HAP-1 (cell line): ENCODE data around the gene USE1.

Source experiments
- DNase-seq, 2 experiments: peaks; one replicate each; pipeline ENCODE4 v3.0.0-alpha.2; 2016 to 2020; ENCODE audit warnings: low spot score in 2 of 2
- H3K27me3 ChIP-seq: fragments of 250-450 bp; sonication (Bioruptor Pico); 2 replicates; pipeline ENCODE4 v1.5.1; 2020; ENCODE audit warnings: low read depth, mild to moderate bottlenecking, moderate library complexity
- H3K36me3 ChIP-seq: fragments of 250-450 bp; sonication (Bioruptor Pico); replicated peaks from 2 replicates; pipeline ENCODE4 v1.5.1; 2020; ENCODE audit warnings: mild to moderate bottlenecking
- H3K4me1 ChIP-seq: fragments of 250-450 bp; sonication (Bioruptor Pico); 2 replicates; pipeline ENCODE4 v1.5.1; 2020; ENCODE audit warnings: mild to moderate bottlenecking
- H3K4me3 ChIP-seq: fragments of 250-450 bp; sonication (Bioruptor Pico); 2 replicates; pipeline ENCODE4 v1.5.1; 2020; ENCODE audit warnings: mild to moderate bottlenecking, moderate library complexity
- H3K9me3 ChIP-seq: fragments of 250-450 bp; sonication (Bioruptor Pico); 2 replicates; pipeline ENCODE4 v1.5.1; 2020; ENCODE audit warnings: mild to moderate bottlenecking, moderate library complexity
- in situ Hi-C: fragments of 300-500 bp; cut with MboI; formaldehyde crosslinking; loops from 3 replicates; pipeline ENCODE4 v1.14.3; 2020; ENCODE audit warnings: low sequenced_read_pairs, inconsistent platforms, mixed read lengths

USE1 gene

GRCh38 chr19:17235300-17235970 is 20.3 kb downstream of the USE1 start:
- in situ Hi-C loops = no loop called here
- peak overlapping the region; percentile 54 for H3K4me3 ChIP-seq
- peaks cover 12% of the 10 kb centered on the region for H3K4me1 ChIP-seq
- H3K36me3 ChIP-seq = peaks cover 62% of the 10 kb centered on the region
- H3K27me3 ChIP-seq = no peaks in the 10 kb centered on the region
- peak; percentile 49 to 73 for DNase-seq
- no peaks in the 10 kb centered on the region for H3K9me3 ChIP-seq

DNA sequence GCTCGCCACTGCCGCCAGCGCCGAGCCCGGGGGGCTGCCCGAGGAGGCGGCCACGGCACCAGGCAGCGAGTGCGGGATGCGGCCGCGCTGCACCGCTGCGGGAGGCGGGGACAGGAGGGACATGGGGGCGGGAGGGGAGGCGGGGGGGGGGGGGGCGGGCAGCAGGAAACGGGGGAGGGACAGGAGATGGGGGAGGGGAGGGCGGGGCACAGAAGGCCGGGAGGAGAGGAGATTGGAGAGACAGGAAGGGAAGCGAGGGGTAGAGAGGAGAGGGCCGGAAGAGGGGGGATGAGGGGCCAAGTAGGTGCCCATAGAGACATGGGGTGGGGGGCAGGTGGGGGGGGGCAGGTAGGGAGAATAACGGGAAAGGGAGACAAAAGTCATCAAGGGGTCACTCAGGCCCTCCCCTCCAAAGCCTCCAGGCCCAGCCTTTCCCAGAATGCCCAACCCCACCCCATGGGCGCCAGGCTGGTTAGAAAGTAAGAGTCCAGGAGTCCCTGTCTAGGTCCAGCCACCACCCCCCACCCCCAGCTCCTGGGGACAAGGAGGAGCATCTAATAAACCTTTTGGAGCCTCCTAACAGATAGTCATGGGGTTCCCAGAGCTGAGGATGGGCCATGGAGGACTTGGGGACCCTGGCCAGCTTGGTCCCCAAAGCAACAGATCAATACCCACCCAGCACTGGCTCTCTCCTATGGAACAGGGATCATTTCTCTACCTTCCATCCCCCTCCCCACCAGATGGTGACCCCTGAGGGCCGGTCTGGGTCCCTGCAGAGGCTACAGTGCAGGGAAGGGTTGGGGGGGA is 21.0 kb downstream of the USE1 start:
- Histone ChIP-seq H3K4me1 (peaks cover 12% of the 10 kb centered on the region), H3K27me3 (no peaks in the 10 kb centered on the region), H3K4me3 (peak overlapping the region; percentile 54), H3K9me3 (no peaks in the 10 kb centered on the region), H3K36me3 (peaks cover 62% of the 10 kb centered on the region)
- peak; percentile 48 to 73 for DNase-seq
- in situ Hi-C loops = no loop called here

DNA sequence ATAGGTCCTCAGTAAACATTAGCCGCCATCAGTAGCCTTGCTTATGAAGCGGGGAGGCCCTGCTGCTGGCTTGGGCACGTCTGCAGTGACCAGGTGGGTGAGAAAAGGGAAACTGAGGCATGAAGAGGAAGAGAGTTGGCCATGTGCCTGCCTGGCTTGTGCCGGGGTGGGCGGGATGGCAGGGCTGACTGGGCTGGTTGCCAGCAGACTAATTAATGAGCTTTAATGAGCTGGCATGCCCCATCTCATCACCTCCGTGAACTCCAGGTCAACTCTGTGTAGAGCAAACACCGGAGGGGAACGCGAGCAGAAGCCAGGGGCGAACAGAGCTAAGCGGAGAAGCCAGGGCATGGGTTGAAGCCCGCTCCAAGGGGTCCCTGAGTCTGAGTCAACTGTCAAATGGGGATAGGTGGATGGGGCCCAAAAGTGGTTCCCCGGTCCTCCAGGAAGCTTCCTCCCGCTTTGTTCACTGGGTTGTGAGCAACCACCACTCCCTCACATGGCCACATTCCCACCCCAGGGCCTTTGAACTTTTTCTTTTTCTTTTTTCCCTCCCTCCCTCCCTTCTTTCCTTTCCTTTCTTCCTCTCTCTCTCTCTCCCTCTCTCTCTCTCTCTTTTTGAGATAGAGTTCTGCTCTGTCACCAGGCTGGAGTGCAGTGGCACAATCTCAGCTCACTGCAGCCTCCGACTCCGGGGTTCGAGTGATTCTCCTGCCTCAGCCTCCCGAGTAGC is 21.8 kb downstream of the USE1 start:
- Histone ChIP-seq H3K27me3 (no peaks in the 10 kb centered on the region), H3K4me3 (no peak overlapping the region), H3K36me3 (peaks cover 56% of the 10 kb centered on the region), H3K9me3 (no peaks in the 10 kb centered on the region), H3K4me1 (peaks cover 12% of the 10 kb centered on the region)
- in situ Hi-C loops = no loop called here
- DNase-seq = no peak

DNA sequence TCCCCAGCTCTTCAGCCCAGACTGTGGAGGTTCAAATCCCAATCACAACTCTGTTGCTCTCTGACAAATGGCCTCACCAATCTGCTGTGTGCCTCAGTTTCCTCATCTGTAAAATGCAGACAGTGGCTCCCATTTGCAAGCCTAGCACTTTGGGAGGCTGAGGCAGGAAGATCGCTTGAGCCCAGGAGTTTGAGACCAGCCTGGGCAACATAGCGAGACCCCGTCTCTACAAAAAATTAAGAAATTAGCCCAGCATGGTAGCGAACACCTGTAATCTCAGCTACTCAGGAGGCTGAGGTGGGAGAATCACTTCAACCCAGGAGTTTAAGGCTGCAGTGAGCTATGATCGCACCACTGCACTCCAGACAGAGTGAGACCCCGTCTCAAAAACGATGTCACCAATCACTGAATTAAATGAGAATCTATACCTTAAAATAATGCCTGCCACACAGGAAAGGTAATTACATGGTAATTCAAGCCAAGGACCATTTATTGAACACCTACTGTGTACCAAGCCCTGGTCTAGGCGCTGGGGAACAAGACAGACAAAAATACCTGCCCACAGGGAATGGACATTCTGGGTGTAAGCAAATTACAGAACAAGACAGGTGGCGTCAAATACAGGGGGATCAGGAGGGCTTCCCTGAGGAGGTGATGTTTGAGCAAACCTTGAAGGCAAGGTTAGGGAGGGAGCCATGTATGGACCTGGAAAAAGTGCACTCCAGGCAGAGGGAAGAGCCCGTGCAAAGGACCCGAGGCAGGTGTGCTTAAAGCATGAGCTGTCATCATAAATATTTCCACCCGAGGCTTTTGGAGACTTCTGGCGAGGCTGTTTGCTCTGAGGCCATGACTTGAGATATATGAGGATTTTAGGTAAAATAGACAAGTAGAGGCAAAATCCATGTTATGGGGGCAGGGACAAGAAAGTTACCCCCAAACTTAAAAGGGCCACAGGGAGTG is 22.9 kb downstream of the USE1 start:
- Histone ChIP-seq H3K9me3 (no peaks in the 10 kb centered on the region), H3K36me3 (peaks cover 46% of the 10 kb centered on the region), H3K4me3 (no peak overlapping the region), H3K4me1 (peaks cover 21% of the 10 kb centered on the region), H3K27me3 (no peaks in the 10 kb centered on the region)
- DNase-seq = no peak
- in situ Hi-C loops = no loop called here

- DNase-seq = no peak
- no peaks in the 10 kb centered on the region for H3K27me3 ChIP-seq
- H3K4me1 ChIP-seq = peaks cover 18% of the 10 kb centered on the region
- H3K4me3 ChIP-seq = no peak overlapping the region
- no peaks in the 10 kb centered on the region for H3K9me3 ChIP-seq
- in situ Hi-C loops = no loop called here
- H3K36me3 ChIP-seq = peaks cover 29% of the 10 kb centered on the region
Observed at GRCh38 chr19:17240062-17240752, 25.1 kb downstream of the USE1 start.

- no peaks in the 10 kb centered on the region for H3K9me3 ChIP-seq
- peaks cover 18% of the 10 kb centered on the region for H3K4me1 ChIP-seq
- no peaks in the 10 kb centered on the region for H3K27me3 ChIP-seq
- H3K4me3 ChIP-seq = no peak overlapping the region
- H3K36me3 ChIP-seq = peaks cover 28% of the 10 kb centered on the region
- in situ Hi-C loops = no loop called here
- DNase-seq = no peak
Observed at GRCh38 chr19:17240826-17241399, 25.8 kb downstream of the USE1 start.

GRCh38 chr19:17242431-17243208 is 27.5 kb downstream of the USE1 start:
- in situ Hi-C loops = no loop called here
- peaks cover 29% of the 10 kb centered on the region for H3K4me1 ChIP-seq

GRCh38 chr19:17243211-17243829 is 28.2 kb downstream of the USE1 start:
- DNase-seq = no peak
- H3K36me3 ChIP-seq = peaks cover 18% of the 10 kb centered on the region
- in situ Hi-C loops = no loop called here
- H3K9me3 ChIP-seq = no peaks in the 10 kb centered on the region
- no peaks in the 10 kb centered on the region for H3K27me3 ChIP-seq
- H3K4me3 ChIP-seq = peak overlapping the region; percentile 82
- peaks cover 29% of the 10 kb centered on the region for H3K4me1 ChIP-seq

More at GRCh38 chr19:17242431-17243208, 27.5 kb downstream of the USE1 start:
- H3K4me3 ChIP-seq = peak overlapping the region; percentile 82
- H3K9me3 ChIP-seq = no peaks in the 10 kb centered on the region
- peaks cover 25% of the 10 kb centered on the region for H3K36me3 ChIP-seq
- DNase-seq = no peak
- no peaks in the 10 kb centered on the region for H3K27me3 ChIP-seq

- Histone ChIP-seq H3K27me3 (no peaks in the 10 kb centered on the region), H3K36me3 (peaks cover 11% of the 10 kb centered on the region), H3K4me1 (peaks cover 29% of the 10 kb centered on the region), H3K4me3 (peak overlapping the region; percentile 82), H3K9me3 (no peaks in the 10 kb centered on the region)
- in situ Hi-C loops = no loop called here
- DNase-seq = peak; percentile 57 to 88
Observed at GRCh38 chr19:17243830-17244617, 28.9 kb downstream of the USE1 start.

DNA sequence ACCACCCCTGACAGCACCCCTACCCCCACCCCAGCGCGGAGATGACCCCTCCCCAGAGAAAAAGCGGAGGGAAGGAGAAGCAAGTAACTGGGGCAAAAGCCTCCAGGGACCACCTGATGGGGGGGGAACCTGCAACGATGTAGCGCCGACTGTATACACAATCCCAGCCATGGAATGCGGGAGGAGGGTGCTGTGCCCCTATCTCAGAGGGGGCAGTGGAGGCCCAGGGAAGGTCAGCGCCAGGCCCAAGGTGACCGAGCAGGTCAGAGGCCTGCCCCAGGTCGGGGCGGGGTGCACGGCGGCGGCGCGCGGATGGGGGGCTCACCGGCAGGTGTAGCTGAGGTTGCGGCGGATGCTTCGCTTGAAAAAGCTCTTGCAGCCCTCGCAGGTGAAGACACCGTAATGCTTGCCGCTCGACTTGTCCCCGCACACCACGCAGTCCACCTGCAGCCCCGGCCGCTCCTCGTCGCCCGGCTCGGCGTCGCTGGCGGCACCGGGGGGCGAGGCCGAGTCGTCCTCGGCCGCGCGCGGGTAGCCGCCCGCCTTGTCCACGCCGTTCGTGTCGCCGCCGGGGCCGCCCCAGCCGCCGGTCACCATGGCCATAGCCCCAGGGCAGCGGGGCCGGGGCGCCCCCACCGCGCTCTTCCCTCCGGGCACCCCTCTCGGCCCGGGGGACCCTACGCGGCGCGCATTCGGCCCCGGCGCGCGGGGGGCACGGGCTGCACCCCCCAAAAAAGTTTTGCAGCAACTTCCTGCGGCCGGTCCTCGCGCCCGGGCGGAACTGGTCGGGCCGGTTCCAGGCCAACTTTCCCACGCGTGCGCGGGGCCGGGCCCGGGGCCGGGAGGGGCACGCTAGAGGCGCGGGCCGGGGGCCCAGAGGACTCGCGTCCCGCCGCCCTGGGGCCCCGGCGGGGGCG is 29.7 kb downstream of the USE1 start:
- in situ Hi-C loops = no loop called here
- Histone ChIP-seq H3K27me3 (no peaks in the 10 kb centered on the region), H3K4me1 (peaks cover 29% of the 10 kb centered on the region), H3K36me3 (peaks cover 10% of the 10 kb centered on the region), H3K4me3 (peak overlapping the region; percentile 82), H3K9me3 (no peaks in the 10 kb centered on the region)
- DNase-seq = no peak
